Measurements from ENCODE around the gene PTGDR2.

DNA sequence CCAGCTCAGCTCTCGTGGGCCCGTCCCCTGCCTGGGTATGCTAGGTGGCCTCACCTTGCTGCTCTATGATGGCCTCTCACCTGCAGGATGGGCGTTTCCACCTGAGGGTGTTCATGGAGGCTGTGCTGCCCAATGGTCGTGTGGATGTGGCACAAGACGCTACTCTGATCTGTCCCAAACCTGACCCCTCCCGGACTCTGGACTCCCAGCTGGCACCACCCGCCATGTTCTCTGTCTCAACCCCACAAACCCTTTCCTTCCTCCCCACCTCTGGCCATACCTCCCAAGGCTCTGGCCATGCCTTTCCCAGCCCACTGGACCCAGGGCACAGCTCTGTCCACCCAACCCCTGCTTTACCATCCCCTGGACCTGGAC is 13.7 kb upstream of the PTGDR2 start:
- TF ChIP-seq, protein P1, sequence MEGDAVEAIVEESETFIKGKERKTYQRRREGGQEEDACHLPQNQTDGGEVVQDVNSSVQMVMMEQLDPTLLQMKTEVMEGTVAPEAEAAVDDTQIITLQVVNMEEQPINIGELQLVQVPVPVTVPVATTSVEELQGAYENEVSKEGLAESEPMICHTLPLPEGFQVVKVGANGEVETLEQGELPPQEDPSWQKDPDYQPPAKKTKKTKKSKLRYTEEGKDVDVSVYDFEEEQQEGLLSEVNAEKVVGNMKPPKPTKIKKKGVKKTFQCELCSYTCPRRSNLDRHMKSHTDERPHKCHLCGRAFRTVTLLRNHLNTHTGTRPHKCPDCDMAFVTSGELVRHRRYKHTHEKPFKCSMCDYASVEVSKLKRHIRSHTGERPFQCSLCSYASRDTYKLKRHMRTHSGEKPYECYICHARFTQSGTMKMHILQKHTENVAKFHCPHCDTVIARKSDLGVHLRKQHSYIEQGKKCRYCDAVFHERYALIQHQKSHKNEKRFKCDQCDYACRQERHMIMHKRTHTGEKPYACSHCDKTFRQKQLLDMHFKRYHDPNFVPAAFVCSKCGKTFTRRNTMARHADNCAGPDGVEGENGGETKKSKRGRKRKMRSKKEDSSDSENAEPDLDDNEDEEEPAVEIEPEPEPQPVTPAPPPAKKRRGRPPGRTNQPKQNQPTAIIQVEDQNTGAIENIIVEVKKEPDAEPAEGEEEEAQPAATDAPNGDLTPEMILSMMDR (IDR thresholded peaks at IDR 0.05; ENCODE audit: low read depth, low read length, missing input control) = no peak
- TF ChIP-seq RAD21 (IDR thresholded peaks at IDR 0.05) (no peak), HNF4A (conservative IDR thresholded peaks at IDR 0.05) (no peak), SP1 (IDR thresholded peaks at IDR 0.05) (no peak), JUND (IDR thresholded peaks at IDR 0.05) (no peak), FOXA1 (IDR thresholded peaks at IDR 0.05) (no peak), GABPA (IDR thresholded peaks at IDR 0.05 in 1 of 2, conservative IDR thresholded peaks at IDR 0.05 in 1 of 2) (no peak), YY1 (IDR thresholded peaks at IDR 0.05) (no peak), TAF1 (conservative IDR thresholded peaks at IDR 0.05) (no peak), RXRA (IDR thresholded peaks at IDR 0.05) (no peak)
- TF ChIP-seq, protein P2, sequence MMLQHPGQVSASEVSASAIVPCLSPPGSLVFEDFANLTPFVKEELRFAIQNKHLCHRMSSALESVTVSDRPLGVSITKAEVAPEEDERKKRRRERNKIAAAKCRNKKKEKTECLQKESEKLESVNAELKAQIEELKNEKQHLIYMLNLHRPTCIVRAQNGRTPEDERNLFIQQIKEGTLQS (IDR thresholded peaks at IDR 0.05) = no peak
- TF ChIP-seq, protein P3, sequence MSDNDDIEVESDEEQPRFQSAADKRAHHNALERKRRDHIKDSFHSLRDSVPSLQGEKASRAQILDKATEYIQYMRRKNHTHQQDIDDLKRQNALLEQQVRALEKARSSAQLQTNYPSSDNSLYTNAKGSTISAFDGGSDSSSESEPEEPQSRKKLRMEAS (IDR thresholded peaks at IDR 0.05) = no peak
- TF ChIP-seq, protein P4, sequence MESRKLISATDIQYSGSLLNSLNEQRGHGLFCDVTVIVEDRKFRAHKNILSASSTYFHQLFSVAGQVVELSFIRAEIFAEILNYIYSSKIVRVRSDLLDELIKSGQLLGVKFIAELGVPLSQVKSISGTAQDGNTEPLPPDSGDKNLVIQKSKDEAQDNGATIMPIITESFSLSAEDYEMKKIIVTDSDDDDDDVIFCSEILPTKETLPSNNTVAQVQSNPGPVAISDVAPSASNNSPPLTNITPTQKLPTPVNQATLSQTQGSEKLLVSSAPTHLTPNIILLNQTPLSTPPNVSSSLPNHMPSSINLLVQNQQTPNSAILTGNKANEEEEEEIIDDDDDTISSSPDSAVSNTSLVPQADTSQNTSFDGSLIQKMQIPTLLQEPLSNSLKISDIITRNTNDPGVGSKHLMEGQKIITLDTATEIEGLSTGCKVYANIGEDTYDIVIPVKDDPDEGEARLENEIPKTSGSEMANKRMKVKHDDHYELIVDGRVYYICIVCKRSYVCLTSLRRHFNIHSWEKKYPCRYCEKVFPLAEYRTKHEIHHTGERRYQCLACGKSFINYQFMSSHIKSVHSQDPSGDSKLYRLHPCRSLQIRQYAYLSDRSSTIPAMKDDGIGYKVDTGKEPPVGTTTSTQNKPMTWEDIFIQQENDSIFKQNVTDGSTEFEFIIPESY (IDR thresholded peaks at IDR 0.05) = no peak
- TF ChIP-seq, protein P5, sequence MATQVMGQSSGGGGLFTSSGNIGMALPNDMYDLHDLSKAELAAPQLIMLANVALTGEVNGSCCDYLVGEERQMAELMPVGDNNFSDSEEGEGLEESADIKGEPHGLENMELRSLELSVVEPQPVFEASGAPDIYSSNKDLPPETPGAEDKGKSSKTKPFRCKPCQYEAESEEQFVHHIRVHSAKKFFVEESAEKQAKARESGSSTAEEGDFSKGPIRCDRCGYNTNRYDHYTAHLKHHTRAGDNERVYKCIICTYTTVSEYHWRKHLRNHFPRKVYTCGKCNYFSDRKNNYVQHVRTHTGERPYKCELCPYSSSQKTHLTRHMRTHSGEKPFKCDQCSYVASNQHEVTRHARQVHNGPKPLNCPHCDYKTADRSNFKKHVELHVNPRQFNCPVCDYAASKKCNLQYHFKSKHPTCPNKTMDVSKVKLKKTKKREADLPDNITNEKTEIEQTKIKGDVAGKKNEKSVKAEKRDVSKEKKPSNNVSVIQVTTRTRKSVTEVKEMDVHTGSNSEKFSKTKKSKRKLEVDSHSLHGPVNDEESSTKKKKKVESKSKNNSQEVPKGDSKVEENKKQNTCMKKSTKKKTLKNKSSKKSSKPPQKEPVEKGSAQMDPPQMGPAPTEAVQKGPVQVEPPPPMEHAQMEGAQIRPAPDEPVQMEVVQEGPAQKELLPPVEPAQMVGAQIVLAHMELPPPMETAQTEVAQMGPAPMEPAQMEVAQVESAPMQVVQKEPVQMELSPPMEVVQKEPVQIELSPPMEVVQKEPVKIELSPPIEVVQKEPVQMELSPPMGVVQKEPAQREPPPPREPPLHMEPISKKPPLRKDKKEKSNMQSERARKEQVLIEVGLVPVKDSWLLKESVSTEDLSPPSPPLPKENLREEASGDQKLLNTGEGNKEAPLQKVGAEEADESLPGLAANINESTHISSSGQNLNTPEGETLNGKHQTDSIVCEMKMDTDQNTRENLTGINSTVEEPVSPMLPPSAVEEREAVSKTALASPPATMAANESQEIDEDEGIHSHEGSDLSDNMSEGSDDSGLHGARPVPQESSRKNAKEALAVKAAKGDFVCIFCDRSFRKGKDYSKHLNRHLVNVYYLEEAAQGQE (IDR thresholded peaks at IDR 0.05) = no peak

All from liver (tissue), 3 donors.